IMR-90 (cell line): Measurements from ENCODE around the gene SCN10A.

Source experiments
- BHLHE40 ChIP-seq: fragments of 150-350 bp; IDR thresholded peaks from 2 replicates; pipeline ENCODE4 v1.6.1; 2016; ENCODE audit warnings: mild to moderate bottlenecking, low read depth, low read length
- CEBPB ChIP-seq: IDR thresholded peaks from 2 replicates; pipeline ENCODE4 v1.6.1; 2012; ENCODE audit warnings: low read depth, low read length, improper control_type of control experiment
- FOS ChIP-seq: fragments of 150-350 bp; IDR thresholded peaks from 2 replicates; pipeline ENCODE4 v1.6.1; 2016; ENCODE audit warnings: low read depth, low read length
- MAZ ChIP-seq: IDR thresholded peaks from 2 replicates; pipeline ENCODE4 v1.6.1; 2012; ENCODE audit warnings: low read depth, mild to moderate bottlenecking, low read length, improper control_type of control experiment, moderate library complexity, borderline replicate concordance
- MXI1 ChIP-seq: IDR thresholded peaks from 2 replicates; pipeline ENCODE4 v1.6.1; 2012; ENCODE audit warnings: low read depth, mild to moderate bottlenecking, low read length, moderate library complexity, borderline replicate concordance
- POLR2A ChIP-seq: IDR thresholded peaks from 2 replicates; pipeline ENCODE4 v1.6.1; 2012; ENCODE audit warnings: mild to moderate bottlenecking, low read depth, low read length
- RAD21 ChIP-seq: IDR thresholded peaks from 2 replicates; pipeline ENCODE4 v1.6.1; 2012; ENCODE audit warnings: low read length, improper control_type of control experiment
- RCOR1 ChIP-seq: IDR thresholded peaks from 2 replicates; pipeline ENCODE4 v1.6.1; 2012; ENCODE audit warnings: mild to moderate bottlenecking, low read length, improper control_type of control experiment; ENCODE audit not compliant: insufficient replicate concordance
- RFX5 ChIP-seq: IDR thresholded peaks from 2 replicates; pipeline ENCODE4 v1.8.0; 2012; ENCODE audit warnings: low read depth, mild to moderate bottlenecking, low read length, moderate library complexity
- SMC3 ChIP-seq: fragments of 150-350 bp; IDR thresholded peaks from 2 replicates; pipeline ENCODE4 v1.6.1; 2016; ENCODE audit warnings: low read depth, mild to moderate bottlenecking, antibody characterized with exemption, low read length, moderate library complexity
- TF ChIP-seq, protein P1 (sequence below): conservative IDR thresholded peaks from 2 replicates; pipeline ENCODE4 v1.5.1; 2012; ENCODE audit warnings: mild to moderate bottlenecking, low read depth, low read length, improper control_type of control experiment

DNA sequence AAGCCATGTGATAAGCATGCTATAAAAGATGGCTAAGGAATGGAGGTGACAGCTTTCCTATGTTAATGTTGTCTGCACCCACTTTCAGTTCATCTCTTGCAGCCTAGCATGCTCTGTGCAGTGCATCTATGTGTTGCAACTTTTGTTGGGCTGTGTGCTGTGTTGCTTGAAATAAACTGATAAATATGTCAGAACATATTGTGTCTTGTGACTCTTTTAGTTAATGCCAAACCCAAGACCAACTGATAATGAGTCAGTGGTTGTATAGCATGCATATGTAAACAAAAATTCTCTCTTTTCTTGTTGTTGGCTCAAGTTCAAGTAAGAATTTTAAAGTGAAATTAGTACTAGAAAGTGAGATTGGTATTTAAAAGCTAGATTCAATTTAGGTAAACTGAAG lies 37.0 kb upstream of the SCN10A start:
- TF ChIP-seq, protein P1, sequence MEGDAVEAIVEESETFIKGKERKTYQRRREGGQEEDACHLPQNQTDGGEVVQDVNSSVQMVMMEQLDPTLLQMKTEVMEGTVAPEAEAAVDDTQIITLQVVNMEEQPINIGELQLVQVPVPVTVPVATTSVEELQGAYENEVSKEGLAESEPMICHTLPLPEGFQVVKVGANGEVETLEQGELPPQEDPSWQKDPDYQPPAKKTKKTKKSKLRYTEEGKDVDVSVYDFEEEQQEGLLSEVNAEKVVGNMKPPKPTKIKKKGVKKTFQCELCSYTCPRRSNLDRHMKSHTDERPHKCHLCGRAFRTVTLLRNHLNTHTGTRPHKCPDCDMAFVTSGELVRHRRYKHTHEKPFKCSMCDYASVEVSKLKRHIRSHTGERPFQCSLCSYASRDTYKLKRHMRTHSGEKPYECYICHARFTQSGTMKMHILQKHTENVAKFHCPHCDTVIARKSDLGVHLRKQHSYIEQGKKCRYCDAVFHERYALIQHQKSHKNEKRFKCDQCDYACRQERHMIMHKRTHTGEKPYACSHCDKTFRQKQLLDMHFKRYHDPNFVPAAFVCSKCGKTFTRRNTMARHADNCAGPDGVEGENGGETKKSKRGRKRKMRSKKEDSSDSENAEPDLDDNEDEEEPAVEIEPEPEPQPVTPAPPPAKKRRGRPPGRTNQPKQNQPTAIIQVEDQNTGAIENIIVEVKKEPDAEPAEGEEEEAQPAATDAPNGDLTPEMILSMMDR = no peak
- TF ChIP-seq BHLHE40 (no peak), POLR2A (no peak), RCOR1 (no peak), CEBPB (no peak), RAD21 (no peak), MAZ (no peak), RFX5 (no peak), MXI1 (no peak), FOS (no peak), SMC3 (no peak)
